SK-N-SH (cell line): ENCODE measurements around the gene RPL28.

Experiments
- EP300 ChIP-seq, 2 experiments: IDR thresholded peaks; 2 replicates each; pipeline versions ENCODE4 v1.4.0 to v1.6.1; 2012; ENCODE audit warnings: borderline replicate concordance in 1 of 2, low read depth in 1 of 2, low read length in 1 of 2
- EZH2phosphoT487 ChIP-seq: fragments of 200-600 bp; sonication (generic); IDR thresholded peaks from 2 replicates; pipeline ENCODE4 v1.6.1; 2017; ENCODE audit warnings: low read depth, mixed run types, mild to moderate bottlenecking, antibody characterized with exemption, moderate library complexity, borderline replicate concordance
- FOXM1 ChIP-seq: IDR thresholded peaks from 2 replicates; pipeline ENCODE4 v1.4.0; 2012; ENCODE audit warnings: low read depth, mild to moderate bottlenecking
- JUND ChIP-seq: IDR thresholded peaks from 2 replicates; pipeline ENCODE4 v1.4.0; 2012
- NRF1 ChIP-seq: IDR thresholded peaks from 2 replicates; pipeline ENCODE4 v1.6.1; 2012; ENCODE audit warnings: low read depth, mild to moderate bottlenecking, low read length
- POLR2AphosphoS5 ChIP-seq: IDR thresholded peaks from 2 replicates; pipeline ENCODE4 v1.6.1; 2012; ENCODE audit warnings: low read depth, low read length
- RAD21 ChIP-seq: IDR thresholded peaks from 2 replicates; pipeline ENCODE4 v1.6.1; 2012; ENCODE audit warnings: mild to moderate bottlenecking, low read length
- RFX5 ChIP-seq: IDR thresholded peaks from 2 replicates; pipeline ENCODE4 v1.6.1; 2012; ENCODE audit warnings: mild to moderate bottlenecking, improper control_type of control experiment, low read length
- TEAD4 ChIP-seq: IDR thresholded peaks from 2 replicates; pipeline ENCODE4 v1.4.0; 2012; ENCODE audit warnings: mild to moderate bottlenecking, borderline replicate concordance; ENCODE audit not compliant: insufficient read depth
- TF ChIP-seq, protein P1 (sequence below): fragments of 200-600 bp; sonication (generic); IDR thresholded peaks from 2 replicates; pipeline ENCODE4 v1.6.1; 2017; ENCODE audit warnings: antibody characterized with exemption, mild to moderate bottlenecking, moderate library complexity

DNA sequence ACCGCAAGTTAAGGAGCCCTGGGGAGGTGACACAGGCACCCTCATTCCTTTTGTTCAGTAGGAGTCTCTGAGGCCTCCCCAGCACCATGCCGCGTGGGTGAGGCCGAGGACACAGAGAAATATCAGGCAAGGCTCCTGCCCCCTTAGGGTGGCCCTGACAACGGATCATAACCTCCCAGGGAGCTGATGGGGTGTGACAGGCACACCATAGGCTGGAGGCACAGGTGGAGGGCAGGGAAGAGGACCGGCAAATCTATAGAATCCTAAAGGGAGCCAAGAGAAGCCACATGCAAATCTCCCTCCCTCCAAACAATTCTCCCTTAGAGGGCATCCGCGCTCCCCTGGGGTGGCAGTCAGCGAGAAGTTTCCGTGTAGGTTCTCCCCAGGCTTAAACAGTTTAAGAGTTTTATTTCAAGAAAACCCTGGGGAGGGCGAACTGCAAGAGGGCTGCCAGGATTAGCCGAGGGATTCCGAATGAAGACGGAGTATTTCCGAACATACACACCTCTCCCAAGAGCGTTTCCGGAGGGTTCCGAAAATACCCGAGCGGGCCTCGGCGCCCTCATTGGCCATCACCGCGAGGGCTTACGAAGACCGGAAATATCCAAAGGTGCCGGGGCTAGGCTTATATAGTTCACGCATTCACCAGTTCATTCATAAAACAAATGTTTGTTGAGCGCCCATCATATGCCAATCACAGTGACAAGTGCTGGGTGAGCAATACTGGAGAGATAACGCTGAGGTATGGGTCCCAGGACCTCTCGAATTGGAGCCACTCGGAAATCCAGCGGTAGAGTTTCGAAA, 610 bp upstream of the RPL28 start:
- TF ChIP-seq, protein P1, sequence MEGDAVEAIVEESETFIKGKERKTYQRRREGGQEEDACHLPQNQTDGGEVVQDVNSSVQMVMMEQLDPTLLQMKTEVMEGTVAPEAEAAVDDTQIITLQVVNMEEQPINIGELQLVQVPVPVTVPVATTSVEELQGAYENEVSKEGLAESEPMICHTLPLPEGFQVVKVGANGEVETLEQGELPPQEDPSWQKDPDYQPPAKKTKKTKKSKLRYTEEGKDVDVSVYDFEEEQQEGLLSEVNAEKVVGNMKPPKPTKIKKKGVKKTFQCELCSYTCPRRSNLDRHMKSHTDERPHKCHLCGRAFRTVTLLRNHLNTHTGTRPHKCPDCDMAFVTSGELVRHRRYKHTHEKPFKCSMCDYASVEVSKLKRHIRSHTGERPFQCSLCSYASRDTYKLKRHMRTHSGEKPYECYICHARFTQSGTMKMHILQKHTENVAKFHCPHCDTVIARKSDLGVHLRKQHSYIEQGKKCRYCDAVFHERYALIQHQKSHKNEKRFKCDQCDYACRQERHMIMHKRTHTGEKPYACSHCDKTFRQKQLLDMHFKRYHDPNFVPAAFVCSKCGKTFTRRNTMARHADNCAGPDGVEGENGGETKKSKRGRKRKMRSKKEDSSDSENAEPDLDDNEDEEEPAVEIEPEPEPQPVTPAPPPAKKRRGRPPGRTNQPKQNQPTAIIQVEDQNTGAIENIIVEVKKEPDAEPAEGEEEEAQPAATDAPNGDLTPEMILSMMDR = no peak
- TF ChIP-seq RFX5 = no peak
- TF ChIP-seq EP300 (IDR thresholded peaks at IDR 0.05; ENCODE audit: borderline replicate concordance in 1 of 2, low read depth in 1 of 2, low read length in 1 of 2) = no peak
- no peak for TF ChIP-seq NRF1
- no peak for TF ChIP-seq JUND
- TF ChIP-seq RAD21 = no peak
- TF ChIP-seq FOXM1 = no peak
- no peak for TF ChIP-seq EZH2phosphoT487
- TF ChIP-seq TEAD4 = no peak
- no peak for TF ChIP-seq POLR2AphosphoS5
